Parathyroid adenoma (tissue), 2 donors: Measurements from ENCODE around the gene BCAS4.

Experiments
- H2AFZ ChIP-seq: fragments of 300-600 bp; sonication (generic); one replicate; pipeline ENCODE4 v1.7.0; 2017; ENCODE audit warnings: antibody characterized with exemption, mild to moderate bottlenecking
- H3K27ac ChIP-seq: fragments of 300-600 bp; sonication (generic); one replicate; pipeline ENCODE4 v1.7.0; 2017
- H3K27me3 ChIP-seq: fragments of 300-600 bp; sonication (generic); one replicate; pipeline ENCODE4 v1.7.0; 2017; ENCODE audit warnings: low read length; ENCODE audit not compliant: control insufficient read depth, insufficient read depth
- H3K36me3 ChIP-seq: fragments of 300-600 bp; sonication (generic); one replicate; pipeline ENCODE4 v1.7.0; 2017; ENCODE audit warnings: low read length; ENCODE audit not compliant: control insufficient read depth, insufficient read depth
- H3K4me1 ChIP-seq: fragments of 300-600 bp; sonication (generic); one replicate; pipeline ENCODE4 v1.7.0; 2017; ENCODE audit warnings: control low read depth
- H3K4me2 ChIP-seq: fragments of 300-600 bp; sonication (generic); one replicate; pipeline ENCODE4 v1.7.0; 2017; ENCODE audit warnings: low read length
- H3K4me3 ChIP-seq: fragments of 300-600 bp; sonication (generic); one replicate; pipeline ENCODE4 v1.7.0; 2017; ENCODE audit warnings: low read depth, low read length
- H3K79me2 ChIP-seq: fragments of 300-600 bp; sonication (generic); one replicate; pipeline ENCODE4 v1.7.0; 2017; ENCODE audit warnings: control low read depth
- H3K9ac ChIP-seq: fragments of 300-600 bp; sonication (generic); one replicate; pipeline ENCODE4 v1.7.0; 2017; ENCODE audit warnings: mild to moderate bottlenecking
- H3K9me3 ChIP-seq: fragments of 300-600 bp; sonication (generic); one replicate; pipeline ENCODE4 v1.7.0; 2017; ENCODE audit warnings: low read length; ENCODE audit not compliant: control insufficient read depth
- CTCF ChIP-seq: fragments of 300-600 bp; sonication (generic); IDR thresholded peaks from one replicate; pipeline ENCODE4 v1.7.0; 2017; ENCODE audit warnings: antibody characterized with exemption, mild to moderate bottlenecking
- donor health status: primary hyperparathyroidism.

BCAS4 gene

DNA sequence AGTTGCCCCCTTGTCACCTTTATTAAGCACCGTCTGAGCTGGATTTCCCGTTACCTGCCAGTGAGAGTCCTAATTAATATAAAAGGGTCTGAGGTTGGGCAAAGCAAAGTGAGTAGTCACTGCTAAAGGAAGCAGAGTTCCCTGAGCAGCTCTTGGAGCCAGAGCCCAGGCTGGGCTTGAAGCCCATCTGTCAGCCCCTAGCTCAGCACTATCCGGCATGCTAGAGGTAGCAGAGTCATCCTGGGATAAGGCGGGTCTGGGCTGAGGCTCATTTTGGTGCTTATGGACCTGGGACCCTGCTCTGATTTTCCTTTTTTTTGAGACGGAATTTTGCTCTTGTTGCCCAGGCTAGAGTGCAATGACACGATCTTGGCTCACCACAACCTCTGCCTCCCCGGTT, 90.2 kb downstream of the BCAS4 start:
- Histone ChIP-seq H3K9ac (no peak overlapping the region), H3K4me3 (no peak overlapping the region)

GRCh38 chr20:50885781-50886180, 90.9 kb downstream of the BCAS4 start:
- H3K9ac ChIP-seq: no peak overlapping the region
- no peaks in the 10 kb centered on the region for H3K36me3 ChIP-seq
- no peaks in the 10 kb centered on the region for H3K27me3 ChIP-seq
- H3K4me1 ChIP-seq: no peaks in the 10 kb centered on the region
- TF ChIP-seq CTCF: no peak
- no peak overlapping the region for H3K27ac ChIP-seq
- H3K79me2 ChIP-seq: no peaks in the 10 kb centered on the region
- no peak overlapping the region for H2AFZ ChIP-seq
- no peak overlapping the region for H3K4me2 ChIP-seq
- H3K4me3 ChIP-seq: no peak overlapping the region
- H3K9me3 ChIP-seq: no peaks in the 10 kb centered on the region

More for the DNA sequence above, 90.2 kb downstream of the BCAS4 start:
- Histone ChIP-seq H3K27me3 (no peaks in the 10 kb centered on the region), H3K79me2 (no peaks in the 10 kb centered on the region), H3K4me1 (no peaks in the 10 kb centered on the region), H3K4me2 (no peak overlapping the region), H3K27ac (no peak overlapping the region), H3K36me3 (no peaks in the 10 kb centered on the region), H3K9me3 (no peaks in the 10 kb centered on the region), H2AFZ (no peak overlapping the region)
- TF ChIP-seq CTCF: no peak

GRCh38 chr20:50886184-50886790, 91.4 kb downstream of the BCAS4 start:
- H3K9ac ChIP-seq: no peak overlapping the region
- H3K27me3 ChIP-seq: no peaks in the 10 kb centered on the region
- no peaks in the 10 kb centered on the region for H3K4me1 ChIP-seq
- no peak overlapping the region for H2AFZ ChIP-seq
- H3K9me3 ChIP-seq: no peaks in the 10 kb centered on the region
- no peak overlapping the region for H3K4me2 ChIP-seq
- no peak for TF ChIP-seq CTCF
- H3K27ac ChIP-seq: no peak overlapping the region
- no peak overlapping the region for H3K4me3 ChIP-seq
- H3K36me3 ChIP-seq: no peaks in the 10 kb centered on the region
- H3K79me2 ChIP-seq: peaks cover 2% of the 10 kb centered on the region

GRCh38 chr20:50887576-50887975, 92.7 kb downstream of the BCAS4 start:
- no peaks in the 10 kb centered on the region for H3K4me1 ChIP-seq
- no peak overlapping the region for H3K4me3 ChIP-seq
- no peak for TF ChIP-seq CTCF
- no peaks in the 10 kb centered on the region for H3K27me3 ChIP-seq
- no peak overlapping the region for H3K9ac ChIP-seq
- H3K79me2 ChIP-seq: peaks cover 8% of the 10 kb centered on the region
- no peak overlapping the region for H3K27ac ChIP-seq
- H3K9me3 ChIP-seq: no peaks in the 10 kb centered on the region
- no peak overlapping the region for H3K4me2 ChIP-seq
- no peaks in the 10 kb centered on the region for H3K36me3 ChIP-seq
- no peak overlapping the region for H2AFZ ChIP-seq

DNA sequence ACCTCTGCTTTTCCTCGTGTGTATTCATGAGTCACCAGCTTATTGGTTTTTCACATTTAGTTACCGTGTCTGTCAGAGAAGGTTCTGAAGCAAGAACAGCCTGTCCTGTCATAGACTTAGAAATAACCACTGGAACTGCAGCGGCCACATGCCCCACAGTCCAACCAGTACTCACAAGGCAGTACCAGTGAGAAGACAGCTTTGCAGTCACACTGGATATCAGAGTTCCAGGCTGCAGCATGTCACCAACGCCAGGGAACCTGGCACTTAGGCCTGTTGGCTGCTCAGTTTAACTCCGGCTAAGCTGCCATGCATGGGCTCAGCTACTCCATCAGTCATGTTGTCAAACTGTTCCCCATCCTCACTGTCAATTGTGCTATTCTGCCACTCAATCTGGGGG, 96.3 kb downstream of the BCAS4 start:
- no peaks in the 10 kb centered on the region for H3K9me3 ChIP-seq
- no peak overlapping the region for H2AFZ ChIP-seq
- no peak overlapping the region for H3K4me3 ChIP-seq
- TF ChIP-seq CTCF: no peak
- H3K27ac ChIP-seq: no peak overlapping the region
- H3K9ac ChIP-seq: no peak overlapping the region
- H3K4me2 ChIP-seq: no peak overlapping the region
- peaks cover 8% of the 10 kb centered on the region for H3K79me2 ChIP-seq
- H3K36me3 ChIP-seq: no peaks in the 10 kb centered on the region
- H3K27me3 ChIP-seq: no peaks in the 10 kb centered on the region
- no peaks in the 10 kb centered on the region for H3K4me1 ChIP-seq
